BE2C (cell line): Measurements from ENCODE around the gene CHAD.

Experiments used
- DNase-seq: peaks from one replicate; pipeline ENCODE4 v3.0.0-alpha.2; 2020
- H3K27me3 ChIP-seq: fragments of 250-450 bp; sonication (Bioruptor Pico); 2 replicates; pipeline ENCODE4 v1.5.1; 2020; ENCODE audit warnings: mild to moderate bottlenecking
- H3K36me3 ChIP-seq: fragments of 250-450 bp; sonication (Bioruptor Pico); 2 replicates; pipeline ENCODE4 v1.5.1; 2020; ENCODE audit warnings: mild to moderate bottlenecking
- H3K4me1 ChIP-seq: fragments of 250-450 bp; sonication (Bioruptor Pico); 2 replicates; pipeline ENCODE4 v1.5.1; 2020
- H3K4me3 ChIP-seq: 2 replicates; pipeline ENCODE4 v1.5.1; 2011; ENCODE audit warnings: low read depth, low read length
- H3K9me3 ChIP-seq: fragments of 250-450 bp; sonication (Bioruptor Pico); 2 replicates; pipeline ENCODE4 v1.5.1; 2020
- CTCF ChIP-seq: IDR thresholded peaks from 2 replicates; pipeline ENCODE4 v1.5.1; 2012; ENCODE audit warnings: mild to moderate bottlenecking, low read depth, low read length

Gene CHAD

GRCh38 chr17:50414808-50415207 lies 53.9 kb downstream of the CHAD start:
- no peak for TF ChIP-seq CTCF
- no peak for DNase-seq
- Histone ChIP-seq H3K36me3 (no peaks in the 10 kb centered on the region), H3K4me3 (no peak overlapping the region), H3K9me3 (0 out of 2 replicates have a peak, but pooled peaks cover 5% of the 10 kb centered on the region), H3K27me3 (no peaks in the 10 kb centered on the region; the same call in 1 of the 2 replicates), H3K4me1 (no peaks in the 10 kb centered on the region)
